Heart right ventricle (tissue), 16 donors: ENCODE results near the gene PAPSS1. TPM values are rescaled to one million over a fixed set of nuclear protein-coding genes. Genes with fewer than 3 reads are reported as not detected.

Source experiments
- ATAC-seq, 8 donors: fragments of 200-7000 bp; cut with Tn5 transposase; one replicate each; pipeline ENCODE4 v1.9.1; 2020; ENCODE audit warnings: mild to moderate bottlenecking in 8 of 8, moderate library complexity in 8 of 8, moderate number of reproducible peaks in 1 of 8
- DNase-seq, 2 donors: peaks; one replicate each; pipeline ENCODE4 v3.0.0-alpha.2; 2020
- H3K27ac ChIP-seq, 10 donors: fragments of 200-600 bp; sonication (generic) in 2 of 10; one replicate each; pipeline versions ENCODE4 v1.5.0 to v1.8.0; 2020 to 2022; ENCODE audit warnings: mild to moderate bottlenecking in 3 of 10
- H3K27me3 ChIP-seq, 7 donors: fragments of 200-600 bp; one replicate each; pipeline ENCODE4 v1.8.0; 2021 to 2022; ENCODE audit warnings: mild to moderate bottlenecking in 2 of 7
- H3K36me3 ChIP-seq, 9 donors: fragments of 200-600 bp; sonication (generic) in 1 of 9; one replicate each; pipeline versions ENCODE4 v1.5.0 to v1.8.0; 2020 to 2022; ENCODE audit warnings: mild to moderate bottlenecking in 2 of 9
- H3K4me1 ChIP-seq, 9 donors: fragments of 200-600 bp; sonication (generic) in 1 of 9; one replicate each; pipeline versions ENCODE4 v1.5.0 to v1.8.0; 2020 to 2022; ENCODE audit warnings: mild to moderate bottlenecking in 4 of 9
- H3K4me3 ChIP-seq, 10 donors: fragments of 200-600 bp; sonication (generic) in 2 of 10; one replicate each; pipeline versions ENCODE4 v1.5.0 to v1.8.0; 2020 to 2022; ENCODE audit warnings: mild to moderate bottlenecking in 7 of 10, moderate library complexity in 2 of 10
- H3K9me3 ChIP-seq, 11 donors: fragments of 200-600 bp in 10 of 11; sonication (generic) in 2 of 11; one replicate each; pipeline versions ENCODE4 v1.5.0 to v1.8.0; 2013 to 2022; ENCODE audit warnings: mild to moderate bottlenecking in 2 of 11, control low read depth in 1 of 11, moderate library complexity in 1 of 11
- WGBS, 2 donors: extraction: QIAGEN DNeasy Blood & Tissue Kit; methylation state at CpG; one replicate each; pipeline ENCODE4 v1.1.7; 2013; ENCODE audit warnings: inconsistent platforms in 1 of 2; 5-methylcytosine and 5-hydroxymethylcytosine counted together
- intact Hi-C, 10 donors: fragments of 100-400 bp; cut with DNase I; formaldehyde crosslinking; loops; one replicate each; pipeline versions ENCODE4 v1.11.1 to v1.14.2; 2022
- polyA plus RNA-seq, 2 donors: library from polyadenylated mRNA; stranded (reverse); fragments of 200-250 nt; gene quantifications; one replicate each; pipeline ENCODE4 v1.2.3, GENCODE V29; 2013
- total RNA-seq, 10 donors: library from RNA; stranded (reverse); fragmentation: NEBNext Ultra II Directional in 3 of 10; extraction: Animal tissue kit (Norgen Biotek cat#: 25700) in 3 of 10; gene quantifications; one replicate each; pipeline versions ENCODE4 v1.2.1 to v1.2.4, GENCODE V29; 2021 to 2023
- TF ChIP-seq, protein P1 (sequence below), 9 donors: fragments of 200-600 bp; sonication (generic) in 2 of 9; IDR thresholded peaks; one replicate each; pipeline versions ENCODE4 v1.5.0 to v1.8.0; 2021 to 2022; ENCODE audit warnings: antibody characterized with exemption in 9 of 9, mild to moderate bottlenecking in 5 of 9, moderate library complexity in 1 of 9
- donor health status: Arrhythmogenic right ventricular cardiomyopathy.
- donor health status: ischemic (EF 13 %, LVEDD 7.1; RV severe dilation, severe dysfunction).
- donor health status: healthy with polysubstance abuse.
- donor health status: DM: no; HTN: yes; CAD: no.
- donor health status: DM: no; HTN: no; CAD: no.
- donor health status: ischemic (EF 25% LVEDD 6.9; RV normal size, moderate dysfunction).
- donor health status: ischemic (EF 25% LVEDD 5.7; RV mildly dilated, moderate dysfunction).
- donor health status: healthy.
- donor health status: DM: yes; HTN: yes; CAD: no.
- donor health status: Ischemic cardiomyopathy.
- donor health status: ischemic (EF 35%, LVEDD 5.7; RV mildly dilated, moderate dysfunction).
- donor health status: nonischemic (EF 11% LVEDD 7.7; RV severe dilation, severe dysfunction).
- donor health status: DM: yes; HTN: yes; CAD: no.
- donor health status: PGD.
- donor health status: ischemic (EF 29% LVEDD 5.4; RV normal size, mild dysfunction).
- donor health status: nonischemic (EF 23%, LVEDD 6.1; RV moderate dilation, normal function).

The PAPSS1 gene
- total and polyA plus RNA-seq, 12 donors = 6.9 to 18.9 (median 10.7) TPM

DNA sequence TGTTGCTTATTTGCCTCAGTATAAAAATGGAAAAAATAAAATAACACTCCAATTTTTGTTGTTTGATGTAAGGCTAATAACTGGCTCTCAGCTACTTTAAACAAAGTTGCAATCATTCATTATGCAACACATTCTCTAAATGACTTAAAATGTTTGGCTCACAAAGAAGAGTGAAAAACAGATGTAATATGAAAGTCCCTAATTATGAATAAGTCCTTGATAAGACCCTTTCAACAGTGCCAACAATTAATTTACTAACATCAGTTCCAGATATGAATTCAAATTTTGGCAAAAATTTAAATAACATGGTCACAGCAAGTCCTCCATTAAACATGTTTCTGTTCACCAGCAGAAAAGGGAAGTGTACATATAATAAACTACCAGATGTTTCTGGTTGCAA lies 69.8 kb downstream of the PAPSS1 start:
- DNase-seq (no peak), ATAC-seq (peak in 1 of 8 donors; percentile 25)
- no peak overlapping the region for H3K4me3 ChIP-seq
- intact Hi-C loops = no loop called here
- H3K4me1 ChIP-seq = peaks cover 0 to 6% (median 0%) of the 10 kb centered on the region in 9 donors
- H3K27me3 ChIP-seq = no peaks in the 10 kb centered on the region
- no peaks in the 10 kb centered on the region for H3K9me3 ChIP-seq
- TF ChIP-seq, protein P1, sequence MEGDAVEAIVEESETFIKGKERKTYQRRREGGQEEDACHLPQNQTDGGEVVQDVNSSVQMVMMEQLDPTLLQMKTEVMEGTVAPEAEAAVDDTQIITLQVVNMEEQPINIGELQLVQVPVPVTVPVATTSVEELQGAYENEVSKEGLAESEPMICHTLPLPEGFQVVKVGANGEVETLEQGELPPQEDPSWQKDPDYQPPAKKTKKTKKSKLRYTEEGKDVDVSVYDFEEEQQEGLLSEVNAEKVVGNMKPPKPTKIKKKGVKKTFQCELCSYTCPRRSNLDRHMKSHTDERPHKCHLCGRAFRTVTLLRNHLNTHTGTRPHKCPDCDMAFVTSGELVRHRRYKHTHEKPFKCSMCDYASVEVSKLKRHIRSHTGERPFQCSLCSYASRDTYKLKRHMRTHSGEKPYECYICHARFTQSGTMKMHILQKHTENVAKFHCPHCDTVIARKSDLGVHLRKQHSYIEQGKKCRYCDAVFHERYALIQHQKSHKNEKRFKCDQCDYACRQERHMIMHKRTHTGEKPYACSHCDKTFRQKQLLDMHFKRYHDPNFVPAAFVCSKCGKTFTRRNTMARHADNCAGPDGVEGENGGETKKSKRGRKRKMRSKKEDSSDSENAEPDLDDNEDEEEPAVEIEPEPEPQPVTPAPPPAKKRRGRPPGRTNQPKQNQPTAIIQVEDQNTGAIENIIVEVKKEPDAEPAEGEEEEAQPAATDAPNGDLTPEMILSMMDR (IDR thresholded peaks at IDR 0.05) = no peak
- peaks cover 0 to 48% (median 12%) of the 10 kb centered on the region in 9 donors for H3K36me3 ChIP-seq
- peak overlapping the region in 1 of 10 donors; percentile 24 for H3K27ac ChIP-seq

DNA sequence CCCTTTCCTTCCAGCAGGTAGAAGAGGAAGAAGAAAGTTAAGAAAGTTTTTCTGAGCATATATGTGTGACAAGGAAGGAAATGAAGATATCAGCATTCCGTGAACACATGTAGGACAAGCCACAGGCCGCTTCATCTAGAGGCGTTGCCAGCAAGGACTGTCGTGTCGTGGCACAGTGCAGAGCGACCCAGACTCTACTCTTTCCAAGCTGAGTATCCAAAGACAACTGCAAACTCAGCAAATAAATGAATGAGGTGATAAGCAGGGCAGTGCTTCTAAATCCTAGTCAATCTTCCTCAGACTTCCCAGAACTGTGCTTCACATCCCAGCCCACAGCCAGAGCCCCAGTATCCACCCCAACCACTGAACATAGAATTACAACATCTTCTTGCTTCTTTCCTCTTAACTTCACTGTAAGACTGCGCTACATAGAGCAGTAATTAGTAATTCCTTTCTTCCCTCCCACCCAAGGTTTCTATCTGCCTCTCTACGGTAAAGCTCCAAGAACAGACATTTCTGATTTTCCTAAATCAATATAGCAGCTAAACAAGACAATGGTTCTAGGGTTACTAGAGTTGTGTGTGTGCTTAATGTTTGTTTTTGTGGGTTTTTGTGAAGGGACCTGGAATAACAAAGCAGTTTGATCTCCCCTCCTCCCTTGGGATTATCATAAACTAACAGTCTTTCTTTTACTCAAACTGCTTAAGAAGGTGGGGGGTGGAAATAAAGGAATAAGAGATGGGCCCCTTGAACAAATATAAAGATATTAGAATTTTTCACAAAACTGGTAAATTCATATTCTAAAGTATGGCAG lies 71.6 kb downstream of the PAPSS1 start:
- no peak overlapping the region for H3K4me3 ChIP-seq

DNA sequence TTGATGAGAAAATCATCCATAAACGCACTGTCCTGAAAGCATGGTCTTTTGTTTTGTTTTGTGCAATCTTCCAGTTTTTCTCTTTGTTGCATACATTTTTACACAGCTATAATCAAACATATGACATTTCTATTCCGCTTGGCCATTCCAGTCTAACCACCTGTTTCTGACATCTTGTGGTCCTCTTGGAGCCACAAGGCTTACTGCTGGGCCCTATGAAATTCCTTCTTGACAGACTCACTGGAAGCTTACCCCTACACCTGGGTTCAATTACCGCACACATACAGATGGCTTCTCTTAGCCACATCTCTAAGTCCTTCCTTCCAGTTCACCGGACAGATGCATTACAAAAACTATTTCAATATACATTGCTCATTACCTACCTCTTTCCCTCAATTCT lies 72.4 kb downstream of the PAPSS1 start:
- intact Hi-C loops = no loop called here
- WGBS, 2 donors = 97% methylated on average over 4 of the region's 4 CpGs

More for the DNA sequence above, 71.6 kb downstream of the PAPSS1 start:
- TF ChIP-seq, protein P1 (IDR thresholded peaks at IDR 0.05) = no peak
- peaks cover 0 to 47% (median 12%) of the 10 kb centered on the region in 9 donors for H3K36me3 ChIP-seq
- peaks cover 0 to 6% (median 0%) of the 10 kb centered on the region in 9 donors for H3K4me1 ChIP-seq
- no peak overlapping the region for H3K27ac ChIP-seq
- no peaks in the 10 kb centered on the region for H3K9me3 ChIP-seq
- intact Hi-C loops = no loop called here
- DNase-seq = no peak
- ATAC-seq = no peak
- no peaks in the 10 kb centered on the region for H3K27me3 ChIP-seq
- WGBS, 2 donors = 96 to 97% methylated on average over 8 of the region's 8 CpGs

DNA sequence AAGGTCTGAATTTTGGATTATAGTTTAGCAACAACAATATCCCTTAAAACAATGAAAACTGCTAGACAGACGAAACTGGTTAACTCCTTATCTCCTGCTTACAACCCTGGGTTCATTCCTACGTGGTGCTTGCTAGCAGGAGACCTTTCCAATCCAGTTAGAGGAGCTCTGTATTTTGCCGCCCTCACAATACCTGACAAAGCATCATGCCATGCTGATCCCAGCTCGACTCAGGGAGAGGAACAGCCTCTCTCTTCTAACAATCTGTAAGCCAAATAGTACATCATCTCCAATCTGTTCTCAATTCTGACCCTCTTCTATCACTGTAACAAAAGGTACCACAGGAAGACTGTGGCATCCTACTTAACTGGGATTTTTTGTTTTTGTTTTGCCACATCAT lies 74.4 kb downstream of the PAPSS1 start:
- H3K27me3 ChIP-seq = no peaks in the 10 kb centered on the region
- DNase-seq (no peak), ATAC-seq (no peak)
- 89 to 91% methylated on average over 4 of the region's 4 CpGs for WGBS, 2 donors
- TF ChIP-seq, protein P1 (IDR thresholded peaks at IDR 0.05) = no peak
- H3K4me3 ChIP-seq = no peak overlapping the region
- H3K36me3 ChIP-seq = peaks cover 0 to 27% (median 8%) of the 10 kb centered on the region in 9 donors
- no peaks in the 10 kb centered on the region for H3K9me3 ChIP-seq
- H3K27ac ChIP-seq = no peak overlapping the region
- H3K4me1 ChIP-seq = peaks cover 0 to 10% (median 0%) of the 10 kb centered on the region in 9 donors
- intact Hi-C loops = no loop called here

More for the DNA sequence above, 72.4 kb downstream of the PAPSS1 start:
- DNase-seq (no peak), ATAC-seq (no peak)
- Histone ChIP-seq H3K27ac (no peak overlapping the region), H3K4me1 (peaks cover 0 to 6% (median 0%) of the 10 kb centered on the region in 9 donors), H3K36me3 (peaks cover 0 to 47% (median 11%) of the 10 kb centered on the region in 9 donors), H3K27me3 (no peaks in the 10 kb centered on the region), H3K4me3 (no peak overlapping the region), H3K9me3 (no peaks in the 10 kb centered on the region)
- TF ChIP-seq, protein P1 (IDR thresholded peaks at IDR 0.05) = no peak
